ENCODE measurements around the gene SLAMF9.
A peak's percentile ranks its signal among the peaks of the same experiment; 100 is the strongest.

Gene SLAMF9

DNA sequence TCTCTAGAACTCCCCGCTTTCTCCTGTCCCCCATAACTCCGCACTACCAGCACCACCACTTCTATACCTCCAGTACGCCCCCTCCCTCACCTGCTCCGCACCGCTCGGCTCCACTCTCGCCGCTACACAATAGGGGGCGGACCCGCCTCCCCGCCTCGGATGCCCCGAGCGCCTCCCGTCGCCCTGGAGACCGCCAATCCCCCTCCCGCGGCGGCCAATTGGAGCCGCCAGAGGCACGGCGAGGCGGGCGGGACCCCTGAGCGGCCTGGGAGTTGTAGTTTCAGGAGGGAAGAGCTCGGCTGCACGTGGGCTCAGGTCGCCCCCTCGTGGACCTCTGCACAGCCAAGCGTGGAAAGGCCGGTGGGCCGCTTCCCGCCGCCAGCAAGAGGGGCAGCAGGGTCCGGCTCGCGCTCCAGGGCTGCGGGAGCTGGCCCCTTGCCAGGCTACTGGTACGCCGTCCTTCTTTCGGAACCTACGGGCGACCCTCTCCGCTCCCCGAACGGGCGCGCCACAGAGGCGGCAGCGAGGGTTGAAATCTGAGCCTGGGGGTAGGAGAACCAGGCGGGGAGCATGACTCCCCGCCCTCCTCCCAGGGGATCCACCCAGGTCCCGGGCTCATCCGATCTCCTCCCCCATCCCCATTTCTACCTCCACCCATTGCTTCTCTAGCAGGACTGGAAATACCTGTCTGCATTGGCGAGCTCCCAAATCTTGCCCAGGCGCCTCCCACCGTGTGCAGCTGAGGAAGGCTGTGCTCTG, 8.4 kb downstream of the SLAMF9 start, which contains the start of gene IGSF9:
Gene IGSF9 (minus strand): TSS at position 131 of the 759 bp plus-strand sequence. CDS start 2,159 bp downstream, outside the sequence.
- peak; percentile 82 for DNase-seq

- no peak for DNase-seq
Observed at GRCh38 chr1:159944623-159945455, 9.2 kb downstream of the SLAMF9 start.

GRCh38 chr1:159943908-159944622, 10.0 kb downstream of the SLAMF9 start:
- DNase-seq, result no peak

DNA sequence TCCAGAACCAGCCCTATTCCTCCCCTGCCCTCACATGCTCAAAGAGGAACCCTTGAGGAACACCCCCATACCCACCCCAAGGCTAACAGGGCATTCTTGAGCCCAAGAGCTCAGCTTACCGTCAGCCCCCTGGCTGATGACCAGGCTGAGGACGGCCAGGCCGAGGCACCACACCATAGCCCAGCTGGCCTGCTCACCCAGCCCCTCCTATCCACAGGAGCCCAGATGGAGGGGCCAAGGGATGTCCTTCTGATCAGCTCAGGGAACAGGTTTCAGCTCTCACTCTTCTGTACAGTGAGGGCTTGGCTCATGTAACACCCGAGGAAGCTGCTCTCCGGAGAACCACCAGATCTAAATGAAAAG, 10.8 kb downstream of the SLAMF9 start:
- no peak for DNase-seq

- no peak for DNase-seq
Observed at GRCh38 chr1:159942632-159943277, 11.3 kb downstream of the SLAMF9 start.

DNA sequence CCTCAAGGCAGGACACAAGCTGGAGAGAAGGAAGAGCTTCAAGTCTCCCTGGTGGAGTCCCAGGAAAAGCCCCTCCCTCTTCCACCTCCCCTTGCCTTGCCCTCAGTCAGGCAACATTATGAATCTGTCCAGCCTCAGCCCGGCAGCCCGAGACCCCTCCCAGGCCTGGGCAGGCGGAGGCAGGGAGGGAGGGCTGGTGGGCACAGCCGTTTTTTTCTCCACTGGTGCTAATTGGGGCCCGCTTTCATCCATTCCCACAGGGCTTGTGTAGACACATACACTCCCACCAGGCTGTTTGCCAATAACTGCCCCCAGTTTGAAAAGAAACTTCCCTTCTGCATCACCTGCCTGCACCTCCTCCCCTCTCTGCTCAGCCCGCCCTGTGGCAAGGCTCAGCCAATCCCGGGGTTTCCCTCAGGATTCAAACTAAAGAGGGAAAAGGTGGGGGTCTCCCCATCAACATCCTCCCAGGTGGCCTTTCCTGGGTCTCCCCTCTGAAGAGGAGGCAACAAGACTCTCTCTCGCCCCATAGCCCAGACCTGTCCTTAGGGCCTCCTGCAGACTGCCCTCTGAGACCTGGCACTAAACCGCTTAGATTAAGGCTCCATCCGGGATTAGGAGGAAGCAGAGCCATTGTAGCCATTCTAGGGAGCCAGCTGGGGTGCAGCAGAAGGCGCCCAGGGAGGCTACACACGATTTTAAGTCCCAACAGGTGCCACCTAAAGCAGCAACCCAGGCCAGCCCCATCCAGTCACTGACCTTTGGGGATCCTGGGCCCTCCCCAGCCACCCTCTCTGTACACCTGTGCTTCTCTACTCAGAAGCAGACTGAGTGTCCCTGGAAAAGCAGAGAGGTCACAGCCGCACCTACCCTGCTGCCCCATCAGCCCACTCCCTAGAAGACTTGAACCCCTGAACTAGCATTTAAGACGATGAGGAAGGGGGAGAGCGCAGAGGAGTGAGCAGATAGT, 12.2 kb downstream of the SLAMF9 start:
- no peak for DNase-seq

DNA sequence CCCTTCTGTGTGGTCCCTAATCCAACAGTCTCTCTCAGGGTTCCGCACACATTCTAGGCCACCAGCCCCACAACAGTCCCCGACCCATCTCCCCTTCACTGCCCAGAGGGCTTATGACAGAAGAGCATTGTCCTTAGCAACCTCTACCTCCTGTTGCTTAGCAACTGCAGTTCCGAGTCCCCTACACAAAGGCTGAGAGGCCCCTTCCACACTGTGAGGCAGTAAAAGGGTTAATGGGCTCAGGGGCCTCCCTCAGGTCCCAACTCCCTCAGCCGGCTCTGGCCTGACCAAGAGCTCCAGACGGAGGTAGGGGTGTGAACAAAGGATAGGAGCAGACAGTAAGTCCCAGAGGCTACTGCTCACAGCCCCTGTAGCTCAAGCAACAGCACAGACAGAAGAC, 12.9 kb downstream of the SLAMF9 start:
- no peak for DNase-seq

DNA sequence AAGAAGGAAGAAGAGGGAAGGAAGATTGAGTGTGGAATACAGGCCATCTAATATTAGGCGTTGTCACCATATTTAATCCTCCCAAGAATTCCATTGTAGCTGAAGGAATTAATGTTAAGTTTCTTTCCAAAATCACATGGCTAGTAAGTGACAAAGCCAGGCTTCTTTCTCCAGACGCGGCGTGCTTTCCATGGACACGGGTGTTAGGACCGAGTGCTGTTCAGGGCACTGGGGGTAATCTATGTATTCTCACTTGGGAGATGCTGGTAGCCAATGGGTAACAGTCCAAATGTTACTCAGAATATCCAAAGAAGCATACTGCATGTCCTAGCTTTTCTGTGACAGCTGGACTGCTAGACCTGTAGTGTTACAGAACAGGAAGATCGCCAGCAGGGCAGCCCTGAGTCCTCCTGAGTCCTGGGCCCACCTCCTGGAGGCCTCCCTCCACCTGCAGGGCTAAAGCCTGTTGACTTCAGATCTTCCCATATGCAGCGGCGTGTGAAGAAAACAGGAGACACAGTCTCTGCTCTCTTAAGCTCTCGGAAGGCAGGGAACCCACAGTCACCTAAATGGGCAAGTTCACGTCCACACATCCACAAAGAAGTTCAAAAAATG, 13.9 kb downstream of the SLAMF9 start:
- DNase-seq, result no peak

GRCh38 chr1:159939678-159940002, 14.4 kb downstream of the SLAMF9 start:
- DNase-seq, result no peak

GRCh38 chr1:159938905-159939677, 14.9 kb downstream of the SLAMF9 start:
- DNase-seq, result no peak

GRCh38 chr1:159938211-159938852, 15.7 kb downstream of the SLAMF9 start:
- no peak for DNase-seq

DNA sequence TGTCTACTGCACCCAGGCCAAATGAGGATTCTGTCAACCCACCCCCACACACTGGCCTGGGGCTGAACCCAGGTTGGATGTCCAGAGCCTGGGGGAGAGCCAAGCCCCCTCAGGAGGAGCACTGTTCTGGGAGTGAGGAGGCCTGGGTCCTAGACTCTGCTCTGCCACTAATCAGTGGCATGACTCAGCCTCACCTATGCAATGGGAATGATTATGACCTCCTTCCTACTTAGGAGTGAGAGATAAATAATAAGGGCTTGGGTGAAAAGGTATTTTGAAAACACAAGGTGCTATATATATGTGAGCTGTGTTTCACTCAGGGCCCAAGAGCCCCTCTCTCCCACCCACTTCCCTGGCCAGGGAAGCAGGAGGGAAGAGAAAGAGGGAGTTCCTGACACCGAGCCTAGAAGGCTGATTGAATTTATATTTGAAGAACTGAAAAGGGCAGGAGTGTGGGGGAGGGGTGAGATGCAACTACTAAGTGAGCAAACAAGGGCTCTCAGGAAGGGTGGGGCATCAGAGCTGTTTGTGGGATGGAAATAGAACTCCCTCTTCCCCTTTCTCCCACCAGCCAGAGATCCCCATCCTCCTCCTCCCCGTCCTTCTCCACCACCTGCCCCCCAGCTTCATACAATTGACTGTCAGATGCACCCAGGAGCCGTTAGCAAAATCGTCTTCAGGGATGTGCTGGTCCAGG, 16.8 kb downstream of the SLAMF9 start:
- no peak for DNase-seq

GRCh38 chr1:159936273-159936904, 17.6 kb downstream of the SLAMF9 start:
- peak; percentile 82 for DNase-seq

- DNase-seq, result no peak
Observed at GRCh38 chr1:159935719-159936272, 18.2 kb downstream of the SLAMF9 start.

- DNase-seq, result no peak
Observed at GRCh38 chr1:159935305-159935704, 18.7 kb downstream of the SLAMF9 start.

DNA sequence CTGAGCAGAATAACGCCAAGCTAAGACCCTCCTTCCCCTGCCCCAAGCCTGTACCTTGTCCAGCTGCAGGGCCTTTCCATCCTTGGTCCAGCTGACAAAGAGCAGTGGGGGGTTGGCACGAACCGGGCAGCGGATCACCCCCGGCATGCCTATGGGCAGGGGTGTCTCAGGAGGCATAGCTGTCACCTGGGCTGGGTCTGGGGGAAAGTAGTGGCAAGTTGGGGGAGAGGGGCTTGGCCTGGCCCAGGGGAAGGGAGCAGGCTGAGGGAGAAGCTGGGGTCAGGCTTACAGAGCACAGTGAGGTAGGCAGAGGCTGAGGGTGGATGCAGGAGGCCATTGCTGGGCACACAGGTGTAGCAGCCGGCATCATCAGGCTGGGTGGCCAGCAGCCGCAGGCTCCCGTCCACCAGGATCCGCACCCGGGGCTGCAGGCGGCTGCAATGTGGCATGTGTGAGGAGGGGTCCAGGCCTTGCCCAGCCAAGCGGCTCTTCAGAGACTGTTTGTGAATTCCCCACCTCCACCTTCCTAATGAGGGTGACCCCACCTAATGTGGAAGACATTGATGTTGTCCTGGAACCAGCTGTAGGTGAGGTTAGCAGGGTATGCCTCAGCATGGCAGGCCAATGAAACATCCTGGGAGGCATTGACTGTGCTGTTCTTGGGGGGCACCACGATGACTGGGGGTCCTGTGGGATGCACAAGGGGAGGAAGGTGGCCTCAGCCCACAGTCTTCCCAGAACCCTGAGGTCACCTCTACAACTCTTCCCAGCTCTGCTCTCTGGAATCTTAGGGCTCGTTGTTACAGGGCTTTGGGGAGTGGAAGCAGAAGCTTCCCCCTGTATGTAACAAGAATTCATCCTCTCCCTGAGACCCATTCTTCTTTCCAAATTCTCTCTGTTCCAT, 19.6 kb downstream of the SLAMF9 start:
- DNase-seq, result no peak

- no peak for DNase-seq
Observed at GRCh38 chr1:159933347-159933746, 20.7 kb downstream of the SLAMF9 start.
